GM12878 (cell line): ENCODE results near the gene CLIC3. TPM values are rescaled to one million over a fixed set of nuclear protein-coding genes. Genes with fewer than 3 reads are reported as not detected.

Experiments
- ATAC-seq: fragments of 200-7000 bp; cut with Tn5 transposase; 3 replicates; pipeline ENCODE4 v1.9.1; 2020; ENCODE audit warnings: mild to moderate bottlenecking, moderate library complexity
- BruUV-seq: library from RNA; stranded (reverse); fragments of 400-500 nt; replicated peaks from 2 replicates; lab custom pipeline; 2021; lab: Mats Ljungman, UMichigan
- CTCF ChIA-PET: fragments of 300-600 bp; sonication (Branson Sonifier 250); formaldehyde crosslinking; extraction: SDS; loops from one replicate; lab custom pipeline; 2021; ENCODE audit warnings: inconsistent platforms; lab: Yijun Ruan, JAX
- POLR2A ChIA-PET: fragments of 350-600 bp; formaldehyde crosslinking; extraction: SDS; loops from one replicate; lab custom pipeline; 2021; ENCODE audit warnings: inconsistent platforms; lab: Charles Lee
- RAD21 ChIA-PET: fragments of 300-600 bp; sonication (Branson Sonifier 250); formaldehyde crosslinking; loops from one replicate; lab custom pipeline; 2023; ENCODE audit warnings: antibody characterized with exemption; ENCODE audit not compliant: unreplicated experiment; lab: Charles Lee
- SMC1A ChIA-PET: fragments of 300-600 bp; sonication (Branson Sonifier 250); formaldehyde crosslinking; loops from one replicate; lab custom pipeline; 2023; ENCODE audit not compliant: unreplicated experiment, uncharacterized antibody; lab: Charles Lee
- DNase-seq: peaks from one replicate; pipeline ENCODE4 v3.0.0-alpha.2; 2011; ENCODE audit warnings: low read depth, low spot score
- FAIRE-seq: peaks from 3 replicates; lab custom pipeline; 2011; peaks lifted over from hg19 to GRCh38; lab: Jason Lieb, UNC
- H2AFZ ChIP-seq: 2 replicates; pipeline ENCODE4 v1.6.0; 2011; ENCODE audit warnings: low read depth, low read length, control low read depth; ENCODE audit not compliant: control insufficient read depth
- H3K27ac ChIP-seq: 2 replicates; pipeline ENCODE4 v1.5.1; 2011; ENCODE audit warnings: control low read depth; ENCODE audit not compliant: control insufficient read depth, insufficient read depth
- H3K27me3 ChIP-seq, 2 experiments: replicated peaks in 1 of 2; 2 replicates each; pipeline versions ENCODE4 v1.6.0 to v1.6.1; 2011; ENCODE audit warnings: low read length in 1 of 2; ENCODE audit not compliant: control insufficient read depth in 2 of 2, insufficient read depth in 2 of 2
- H3K36me3 ChIP-seq, 2 experiments: 2 replicates each; pipeline ENCODE4 v1.5.1; 2011; ENCODE audit warnings: low read length in 1 of 2; ENCODE audit not compliant: control insufficient read depth in 2 of 2, insufficient read depth in 2 of 2
- H3K4me1 ChIP-seq: 2 replicates; pipeline ENCODE4 v1.6.1; 2011; ENCODE audit warnings: mild to moderate bottlenecking, low read length, moderate library complexity, mixed read lengths; ENCODE audit not compliant: control insufficient read depth, insufficient read depth
- H3K4me2 ChIP-seq: 2 replicates; pipeline ENCODE4 v1.6.0; 2011; ENCODE audit warnings: control low read depth; ENCODE audit not compliant: control insufficient read depth, insufficient read depth
- H3K4me3 ChIP-seq: fragments of 200-600 bp; sonication (generic); 2 replicates; pipeline ENCODE4 v1.5.1; 2016
- H3K79me2 ChIP-seq: 2 replicates; pipeline ENCODE4 v1.6.0; 2011; ENCODE audit warnings: low read length; ENCODE audit not compliant: control insufficient read depth, insufficient read depth
- H3K9ac ChIP-seq: 2 replicates; pipeline ENCODE4 v1.8.0; 2011; ENCODE audit warnings: low read length, control low read depth, mixed read lengths; ENCODE audit not compliant: control insufficient read depth, insufficient read depth
- H3K9me3 ChIP-seq: replicated peaks from 3 replicates; pipeline ENCODE4 v1.5.1; 2011; ENCODE audit warnings: mild to moderate bottlenecking, low read length; ENCODE audit not compliant: control insufficient read depth, insufficient read depth
- H4K20me1 ChIP-seq: 2 replicates; pipeline ENCODE4 v1.6.0; 2011; ENCODE audit not compliant: control insufficient read depth, insufficient read depth
- ATF7 ChIP-seq: fragments of 450-650 bp; IDR thresholded peaks from 2 replicates; pipeline ENCODE4 v1.6.1; 2016; ENCODE audit warnings: low read depth, mild to moderate bottlenecking
- ESRRA ChIP-seq: IDR thresholded peaks from 2 replicates; pipeline ENCODE4 v1.6.1; 2012; ENCODE audit warnings: mild to moderate bottlenecking, low read length, improper control_type of control experiment
- FOXM1 ChIP-seq: IDR thresholded peaks from 2 replicates; pipeline ENCODE4 v1.6.1; 2012; ENCODE audit warnings: low read depth, mild to moderate bottlenecking, inconsistent platforms, low read length, moderate library complexity
- IKZF1 ChIP-seq: fragments of 450-650 bp; conservative IDR thresholded peaks from 2 replicates; pipeline ENCODE4 v1.6.1; 2017; ENCODE audit warnings: antibody characterized with exemption, mild to moderate bottlenecking
- MTA3 ChIP-seq: IDR thresholded peaks from 2 replicates; pipeline ENCODE4 v1.6.1; 2012; ENCODE audit warnings: low read length, inconsistent platforms, borderline replicate concordance
- SUZ12 ChIP-seq: fragments of 200-600 bp; sonication (generic); IDR thresholded peaks from one replicate; pipeline ENCODE4 v1.6.1; 2018; ENCODE audit warnings: antibody characterized with exemption, mild to moderate bottlenecking; ENCODE audit not compliant: unreplicated experiment
- TARDBP ChIP-seq: IDR thresholded peaks from 2 replicates; pipeline ENCODE4 v1.6.1; 2016; ENCODE audit warnings: borderline replicate concordance
- WGBS: methylation state at CpG from one replicate; pipeline ENCODE4 v1.1.6; 2016; ENCODE audit warnings: low lambda C conversion rate; ENCODE audit not compliant: insufficient replicate concordance, insufficient coverage; ENCODE audit errors: missing lambda C conversion rate; 5-methylcytosine and 5-hydroxymethylcytosine counted together
- in situ Hi-C: fragments of 300-500 bp; cut with MboI; formaldehyde crosslinking; loops from 9 replicates; pipeline ENCODE4 v1.14.3; 2018; ENCODE audit warnings: mixed read lengths
- intact Hi-C: fragments of 100-400 bp; cut with micrococcal nuclease; formaldehyde crosslinking; loops from one replicate; pipeline ENCODE4 v1.14.2; 2022; ENCODE audit not compliant: unreplicated experiment
- polyA plus RNA-seq, 11 experiments: library from polyadenylated mRNA; depleted of rRNA in 4 of 11; unstranded in 6 of 11; stranded (reverse) in 5 of 11; fragments of >200 nt; fragmentation: Nextera tagmentation in 4 of 11; fragmentation: Illumina TruSeq in 1 of 11; extraction: Ambion mirVana in 4 of 11; extraction: Trizol in 1 of 11; gene quantifications; 1 replicate in 1 of 11; 2 replicates in 10 of 11; pipeline versions ENCODE4 v1.2.1 to v1.2.3, GENCODE V29; 2011 to 2016; ENCODE audit warnings: inconsistent platforms in 2 of 11, missing spikeins in 2 of 11, low read depth in 1 of 11
- total RNA-seq, 4 experiments: library from RNA; depleted of rRNA in 3 of 4; stranded (reverse); fragments of >200 nt in 3 of 4; fragmentation: Illumina TruSeq in 1 of 4; extraction: Trizol in 1 of 4; gene quantifications; 2 replicates each; pipeline versions ENCODE4 v1.2.1 to v1.2.3, GENCODE V29; 2013 to 2021
- TF ChIP-seq, protein P1 (sequence below): fragments of 450-650 bp; conservative IDR thresholded peaks from 2 replicates; pipeline ENCODE4 v1.6.1; 2017; ENCODE audit warnings: mild to moderate bottlenecking, moderate library complexity

Gene CLIC3
- total and polyA plus RNA-seq, 10 of the 15 experiments (the other 5 are each of a cell fraction or from before 2014, with no cell fraction given), result 0.31 TPM; not detected in 9

GRCh38 chr9:137045294-137046087 lies 49.1 kb upstream of the CLIC3 start:
- no TSS peak for BruUV-seq
- DNase-seq (no peak), ATAC-seq (no peak), FAIRE-seq (no peak)
- RAD21 ChIA-PET, result no interaction called here
- 5% methylated on average over 75 of the region's 96 CpGs for WGBS
- Histone ChIP-seq H3K9me3 (no peaks in the 10 kb centered on the region), H3K27me3 (peaks cover 12 to 18% of the 10 kb centered on the region in 2 experiments; a peak in 3 of 4 replicates), H3K27ac (no peak overlapping the region), H4K20me1 (no peaks in the 10 kb centered on the region), H3K4me3 (no peak overlapping the region), H3K79me2 (no peaks in the 10 kb centered on the region), H3K4me2 (no peak overlapping the region), H3K9ac (no peak overlapping the region), H3K4me1 (no peaks in the 10 kb centered on the region), H2AFZ (no peak overlapping the region), H3K36me3 (no peaks in the 10 kb centered on the region)
- SMC1A ChIA-PET, result no interaction called here
- TF ChIP-seq ATF7, result no peak
- TF ChIP-seq, protein P1, sequence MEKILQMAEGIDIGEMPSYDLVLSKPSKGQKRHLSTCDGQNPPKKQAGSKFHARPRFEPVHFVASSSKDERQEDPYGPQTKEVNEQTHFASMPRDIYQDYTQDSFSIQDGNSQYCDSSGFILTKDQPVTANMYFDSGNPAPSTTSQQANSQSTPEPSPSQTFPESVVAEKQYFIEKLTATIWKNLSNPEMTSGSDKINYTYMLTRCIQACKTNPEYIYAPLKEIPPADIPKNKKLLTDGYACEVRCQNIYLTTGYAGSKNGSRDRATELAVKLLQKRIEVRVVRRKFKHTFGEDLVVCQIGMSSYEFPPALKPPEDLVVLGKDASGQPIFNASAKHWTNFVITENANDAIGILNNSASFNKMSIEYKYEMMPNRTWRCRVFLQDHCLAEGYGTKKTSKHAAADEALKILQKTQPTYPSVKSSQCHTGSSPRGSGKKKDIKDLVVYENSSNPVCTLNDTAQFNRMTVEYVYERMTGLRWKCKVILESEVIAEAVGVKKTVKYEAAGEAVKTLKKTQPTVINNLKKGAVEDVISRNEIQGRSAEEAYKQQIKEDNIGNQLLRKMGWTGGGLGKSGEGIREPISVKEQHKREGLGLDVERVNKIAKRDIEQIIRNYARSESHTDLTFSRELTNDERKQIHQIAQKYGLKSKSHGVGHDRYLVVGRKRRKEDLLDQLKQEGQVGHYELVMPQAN, result no peak
- no peak for TF ChIP-seq TARDBP
- peak; percentile 36 for TF ChIP-seq SUZ12
- TF ChIP-seq FOXM1, result no peak
- no peak for TF ChIP-seq MTA3
- TF ChIP-seq IKZF1, result no peak
- TF ChIP-seq ESRRA, result no peak
- in situ Hi-C loops (no loop called here), intact Hi-C loops (loop anchor here (10.0 kb wide), 1 partner anchor 179 kb away; the partner anchor contains the start of genes CYSRT1, RNF208 and RNF224)
- CTCF ChIA-PET, result interaction anchor here (0.6 to 1.6 kb wide), 2 partner anchors 10 to 237 kb away, joined by 3 to 9 read pairs; no protein-coding TSS in a partner anchor
- POLR2A ChIA-PET, result no interaction called here
